22Rv1 (cell line): ENCODE measurements around the gene R3HCC1L.

ENCODE experiments used
- CTCF ChIP-seq: fragments of 450-650 bp; IDR thresholded peaks from 2 replicates; pipeline ENCODE4 v1.5.1; 2017; ENCODE audit warnings: mild to moderate bottlenecking
- ZFX ChIP-seq: fragments of 450-650 bp; IDR thresholded peaks from 2 replicates; pipeline ENCODE4 v1.6.1; 2017; ENCODE audit warnings: antibody characterized with exemption, borderline replicate concordance

GRCh38 chr10:98144985-98145384, 10.5 kb downstream of the R3HCC1L start:
- no peak for TF ChIP-seq CTCF
- no peak for TF ChIP-seq ZFX
